Measurements from ENCODE around the gene NTM.

GRCh38 chr11:131664816-131665215 is 294.4 kb downstream of the NTM start:
- TF ChIP-seq CTCF (IDR thresholded peaks at IDR 0.05) (no peak), POLR2AphosphoS5 (IDR thresholded peaks at IDR 0.05) (no peak)
